NCI-H187 (cell line): Measurements from ENCODE around the gene ALOX5AP.
"Not testable (repeated sequence)": the region's sequence is repeated elsewhere in the genome, so short reads cannot be mapped to it uniquely, and the experiment has no call there.

Source experiments
- DNase-seq, 2 experiments: peaks; one replicate each; lab custom pipeline; 2025; lab: John Stamatoyannopoulos, UW

Gene ALOX5AP

GRCh38 chr13:30737511-30738337 lies 2.4 kb downstream of the ALOX5AP start:
- DNase-seq = no peak

GRCh38 chr13:30738526-30739236 lies 3.3 kb downstream of the ALOX5AP start:
- no peak for DNase-seq

- no peak for DNase-seq
These were observed 3.8 kb downstream of the ALOX5AP start for GRCh38 chr13:30739237-30739528.

GRCh38 chr13:30739761-30740642 lies 4.7 kb downstream of the ALOX5AP start:
- no peak for DNase-seq

- no peak for DNase-seq
These were observed 7.6 kb downstream of the ALOX5AP start for GRCh38 chr13:30742901-30743300.

- DNase-seq = no peak
These were observed 8.1 kb downstream of the ALOX5AP start for GRCh38 chr13:30743319-30744055.

- no peak for DNase-seq
These were observed 8.8 kb downstream of the ALOX5AP start for GRCh38 chr13:30744056-30744680.

GRCh38 chr13:30744681-30745077 lies 9.3 kb downstream of the ALOX5AP start:
- no peak for DNase-seq

- DNase-seq = no peak
These were observed 10.8 kb downstream of the ALOX5AP start for GRCh38 chr13:30745906-30746686.

- no peak for DNase-seq
These were observed 11.4 kb downstream of the ALOX5AP start for GRCh38 chr13:30746791-30747190.

- not testable (repeated sequence) for DNase-seq
These were observed 12.5 kb downstream of the ALOX5AP start for GRCh38 chr13:30747845-30748244.

GRCh38 chr13:30748717-30749116 lies 13.4 kb downstream of the ALOX5AP start:
- DNase-seq = no peak

GRCh38 chr13:30750036-30750435 lies 14.7 kb downstream of the ALOX5AP start:
- no peak for DNase-seq

GRCh38 chr13:30751183-30751933 lies 16.0 kb downstream of the ALOX5AP start:
- DNase-seq = no peak

GRCh38 chr13:30752201-30752797 lies 17.0 kb downstream of the ALOX5AP start:
- DNase-seq = no peak

GRCh38 chr13:30753030-30753616 lies 17.8 kb downstream of the ALOX5AP start:
- DNase-seq = no peak

GRCh38 chr13:30755678-30756077 lies 20.3 kb downstream of the ALOX5AP start:
- DNase-seq = no peak

GRCh38 chr13:30757026-30757742 lies 21.8 kb downstream of the ALOX5AP start:
- DNase-seq = no peak
